WTC11 (cell line): Measurements from ENCODE around the gene SLC22A4.

ENCODE experiments used
- ATF3 ChIP-seq: sonication (generic); formaldehyde crosslinking; conservative IDR thresholded peaks from 2 replicates; pipeline ENCODE4 v1.8.1; 2022; ENCODE audit warnings: mild to moderate bottlenecking, missing genetic modification reagents
- CREB1 ChIP-seq: sonication (generic); formaldehyde crosslinking; IDR thresholded peaks from 2 replicates; pipeline ENCODE4 v1.8.0; 2023; ENCODE audit warnings: mild to moderate bottlenecking, missing genetic modification reagents
- ESRRA ChIP-seq: sonication (generic); formaldehyde crosslinking; IDR thresholded peaks from 2 replicates; pipeline ENCODE4 v1.8.1; 2022; ENCODE audit warnings: mild to moderate bottlenecking, missing genetic modification reagents, borderline replicate concordance
- FOXJ3 ChIP-seq: sonication (generic); formaldehyde crosslinking; IDR thresholded peaks from 2 replicates; pipeline ENCODE4 v1.9.0; 2021; ENCODE audit warnings: missing genetic modification reagents, mild to moderate bottlenecking, borderline replicate concordance
- GTF2I ChIP-seq: fragments of 250-450 bp; sonication (Bioruptor Pico); conservative IDR thresholded peaks from 2 replicates; pipeline ENCODE4 v1.4.0; 2021; ENCODE audit warnings: mild to moderate bottlenecking
- JUN ChIP-seq: sonication (generic); formaldehyde crosslinking; IDR thresholded peaks from 2 replicates; pipeline ENCODE4 v1.8.0; 2023; ENCODE audit warnings: mild to moderate bottlenecking, missing genetic modification reagents
- MAX ChIP-seq: sonication (generic); formaldehyde crosslinking; IDR thresholded peaks from 2 replicates; pipeline ENCODE4 v1.8.0; 2022; ENCODE audit warnings: mild to moderate bottlenecking, missing genetic modification reagents
- NR2C2 ChIP-seq: sonication (generic); formaldehyde crosslinking; IDR thresholded peaks from 2 replicates; pipeline ENCODE4 v1.8.0; 2022; ENCODE audit warnings: mild to moderate bottlenecking, missing genetic modification reagents
- SMAD3 ChIP-seq: sonication (generic); formaldehyde crosslinking; IDR thresholded peaks from 2 replicates; pipeline ENCODE4 v1.8.0; 2022; ENCODE audit warnings: missing genetic modification reagents, mild to moderate bottlenecking, borderline replicate concordance
- TF ChIP-seq, protein P1 (sequence below): fragments of 200-600 bp; IDR thresholded peaks from 2 replicates; pipeline ENCODE4 v1.8.0; 2022; ENCODE audit warnings: antibody characterized with exemption
- TF ChIP-seq, protein P2 (sequence below): sonication (generic); formaldehyde crosslinking; IDR thresholded peaks from 2 replicates; pipeline ENCODE4 v1.8.0; 2023; ENCODE audit warnings: missing genetic modification reagents
- TF ChIP-seq, protein P3 (sequence below): sonication (generic); formaldehyde crosslinking; IDR thresholded peaks from 2 replicates; pipeline ENCODE4 v1.8.1; 2023; ENCODE audit warnings: mild to moderate bottlenecking, missing genetic modification reagents

DNA sequence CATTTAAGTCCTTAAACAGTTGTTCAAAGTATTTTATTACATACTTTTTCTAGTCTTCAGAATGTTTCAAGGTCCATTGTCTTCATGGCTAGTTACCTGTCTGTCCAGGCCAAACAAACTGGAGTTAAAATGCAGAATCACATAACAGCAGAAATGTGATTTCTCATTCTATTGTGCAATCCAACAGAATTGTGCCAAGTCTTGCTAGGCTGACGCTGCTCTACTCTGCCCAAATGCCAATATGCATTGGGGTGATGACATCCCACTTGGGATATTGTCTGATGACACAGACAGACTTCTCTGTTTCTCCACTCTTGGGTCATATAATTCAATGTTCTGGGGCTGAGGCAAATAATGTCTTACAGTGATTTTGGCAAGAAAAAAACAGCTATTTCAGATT lies 70.1 kb downstream of the SLC22A4 start:
- no peak for TF ChIP-seq NR2C2 (CRISPR knock-in tag)
- no peak for TF ChIP-seq ATF3 (CRISPR knock-in tag)
- TF ChIP-seq MAX (CRISPR knock-in tag) = no peak
- TF ChIP-seq FOXJ3 = no peak
- TF ChIP-seq SMAD3 (CRISPR knock-in tag) = no peak
- TF ChIP-seq ESRRA (CRISPR knock-in tag) = no peak
- TF ChIP-seq, protein P1, sequence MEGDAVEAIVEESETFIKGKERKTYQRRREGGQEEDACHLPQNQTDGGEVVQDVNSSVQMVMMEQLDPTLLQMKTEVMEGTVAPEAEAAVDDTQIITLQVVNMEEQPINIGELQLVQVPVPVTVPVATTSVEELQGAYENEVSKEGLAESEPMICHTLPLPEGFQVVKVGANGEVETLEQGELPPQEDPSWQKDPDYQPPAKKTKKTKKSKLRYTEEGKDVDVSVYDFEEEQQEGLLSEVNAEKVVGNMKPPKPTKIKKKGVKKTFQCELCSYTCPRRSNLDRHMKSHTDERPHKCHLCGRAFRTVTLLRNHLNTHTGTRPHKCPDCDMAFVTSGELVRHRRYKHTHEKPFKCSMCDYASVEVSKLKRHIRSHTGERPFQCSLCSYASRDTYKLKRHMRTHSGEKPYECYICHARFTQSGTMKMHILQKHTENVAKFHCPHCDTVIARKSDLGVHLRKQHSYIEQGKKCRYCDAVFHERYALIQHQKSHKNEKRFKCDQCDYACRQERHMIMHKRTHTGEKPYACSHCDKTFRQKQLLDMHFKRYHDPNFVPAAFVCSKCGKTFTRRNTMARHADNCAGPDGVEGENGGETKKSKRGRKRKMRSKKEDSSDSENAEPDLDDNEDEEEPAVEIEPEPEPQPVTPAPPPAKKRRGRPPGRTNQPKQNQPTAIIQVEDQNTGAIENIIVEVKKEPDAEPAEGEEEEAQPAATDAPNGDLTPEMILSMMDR = no peak
- TF ChIP-seq CREB1 (CRISPR knock-in tag) = no peak
- TF ChIP-seq, protein P2, sequence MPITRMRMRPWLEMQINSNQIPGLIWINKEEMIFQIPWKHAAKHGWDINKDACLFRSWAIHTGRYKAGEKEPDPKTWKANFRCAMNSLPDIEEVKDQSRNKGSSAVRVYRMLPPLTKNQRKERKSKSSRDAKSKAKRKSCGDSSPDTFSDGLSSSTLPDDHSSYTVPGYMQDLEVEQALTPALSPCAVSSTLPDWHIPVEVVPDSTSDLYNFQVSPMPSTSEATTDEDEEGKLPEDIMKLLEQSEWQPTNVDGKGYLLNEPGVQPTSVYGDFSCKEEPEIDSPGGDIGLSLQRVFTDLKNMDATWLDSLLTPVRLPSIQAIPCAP = no peak
- TF ChIP-seq JUN = no peak
- no peak for TF ChIP-seq GTF2I (CRISPR knock-in tag)
- TF ChIP-seq, protein P3, sequence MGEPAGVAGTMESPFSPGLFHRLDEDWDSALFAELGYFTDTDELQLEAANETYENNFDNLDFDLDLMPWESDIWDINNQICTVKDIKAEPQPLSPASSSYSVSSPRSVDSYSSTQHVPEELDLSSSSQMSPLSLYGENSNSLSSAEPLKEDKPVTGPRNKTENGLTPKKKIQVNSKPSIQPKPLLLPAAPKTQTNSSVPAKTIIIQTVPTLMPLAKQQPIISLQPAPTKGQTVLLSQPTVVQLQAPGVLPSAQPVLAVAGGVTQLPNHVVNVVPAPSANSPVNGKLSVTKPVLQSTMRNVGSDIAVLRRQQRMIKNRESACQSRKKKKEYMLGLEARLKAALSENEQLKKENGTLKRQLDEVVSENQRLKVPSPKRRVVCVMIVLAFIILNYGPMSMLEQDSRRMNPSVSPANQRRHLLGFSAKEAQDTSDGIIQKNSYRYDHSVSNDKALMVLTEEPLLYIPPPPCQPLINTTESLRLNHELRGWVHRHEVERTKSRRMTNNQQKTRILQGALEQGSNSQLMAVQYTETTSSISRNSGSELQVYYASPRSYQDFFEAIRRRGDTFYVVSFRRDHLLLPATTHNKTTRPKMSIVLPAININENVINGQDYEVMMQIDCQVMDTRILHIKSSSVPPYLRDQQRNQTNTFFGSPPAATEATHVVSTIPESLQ (CRISPR knock-in tag) = no peak
